Measurements from ENCODE around the gene RELN.

The RELN gene

DNA sequence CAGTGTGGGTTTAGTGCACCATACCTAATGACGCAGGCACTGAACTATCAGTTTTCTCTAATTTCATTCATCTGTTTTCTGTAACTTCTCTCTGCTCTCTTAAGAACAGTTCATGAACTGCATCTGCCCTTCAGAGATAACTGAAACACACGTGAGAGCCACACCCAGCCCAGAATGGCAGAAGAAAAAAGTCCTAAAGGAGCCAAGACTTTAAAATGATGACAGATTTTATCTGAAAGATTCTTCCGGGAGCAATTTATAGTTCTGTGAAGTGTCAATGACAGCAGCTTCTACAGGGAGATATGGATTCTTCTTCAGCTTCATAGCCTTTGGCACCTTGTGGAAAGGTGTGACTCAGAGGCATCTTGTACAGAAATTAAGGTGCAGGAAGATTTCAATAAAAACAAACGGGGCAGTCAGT is 332.0 kb downstream of the RELN start:
- no peaks in the 10 kb centered on the region for H3K36me3 Mint-ChIP-seq (ENCODE audit: low read depth)
- peaks cover 6% of the 10 kb centered on the region for H3K27me3 Mint-ChIP-seq
- no peak overlapping the region for H3K27ac Mint-ChIP-seq
- H3K9me3 Mint-ChIP-seq = no peaks in the 10 kb centered on the region
- no peaks in the 10 kb centered on the region for H3K4me1 Mint-ChIP-seq (ENCODE audit: low read depth)
- no peak overlapping the region for H3K4me3 Mint-ChIP-seq

DNA sequence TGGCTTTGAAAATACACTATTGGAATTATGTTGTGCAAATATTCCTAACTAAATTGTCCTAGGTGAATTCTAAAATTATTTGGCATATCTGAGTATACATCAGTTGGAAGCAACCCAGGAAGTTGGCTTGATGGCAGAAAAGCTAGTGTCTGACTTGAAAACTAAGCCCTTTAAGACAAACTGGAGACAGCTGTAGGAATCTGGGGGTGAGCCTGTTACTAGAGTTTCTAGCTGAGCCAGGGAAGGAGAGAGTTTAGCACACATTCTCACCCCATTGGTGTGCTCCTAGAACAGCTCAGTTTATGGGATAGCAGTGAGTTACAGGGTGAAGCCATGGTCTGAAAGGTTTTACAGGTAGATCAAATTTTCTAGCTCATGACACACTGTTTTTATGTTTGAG is 333.2 kb downstream of the RELN start:
- Mint-ChIP-seq H3K27ac (no peak overlapping the region), H3K27me3 (peaks cover 10% of the 10 kb centered on the region), H3K4me3 (no peak overlapping the region), H3K9me3 (no peaks in the 10 kb centered on the region), H3K4me1 (ENCODE audit: low read depth) (no peaks in the 10 kb centered on the region), H3K36me3 (ENCODE audit: low read depth) (no peaks in the 10 kb centered on the region)

DNA sequence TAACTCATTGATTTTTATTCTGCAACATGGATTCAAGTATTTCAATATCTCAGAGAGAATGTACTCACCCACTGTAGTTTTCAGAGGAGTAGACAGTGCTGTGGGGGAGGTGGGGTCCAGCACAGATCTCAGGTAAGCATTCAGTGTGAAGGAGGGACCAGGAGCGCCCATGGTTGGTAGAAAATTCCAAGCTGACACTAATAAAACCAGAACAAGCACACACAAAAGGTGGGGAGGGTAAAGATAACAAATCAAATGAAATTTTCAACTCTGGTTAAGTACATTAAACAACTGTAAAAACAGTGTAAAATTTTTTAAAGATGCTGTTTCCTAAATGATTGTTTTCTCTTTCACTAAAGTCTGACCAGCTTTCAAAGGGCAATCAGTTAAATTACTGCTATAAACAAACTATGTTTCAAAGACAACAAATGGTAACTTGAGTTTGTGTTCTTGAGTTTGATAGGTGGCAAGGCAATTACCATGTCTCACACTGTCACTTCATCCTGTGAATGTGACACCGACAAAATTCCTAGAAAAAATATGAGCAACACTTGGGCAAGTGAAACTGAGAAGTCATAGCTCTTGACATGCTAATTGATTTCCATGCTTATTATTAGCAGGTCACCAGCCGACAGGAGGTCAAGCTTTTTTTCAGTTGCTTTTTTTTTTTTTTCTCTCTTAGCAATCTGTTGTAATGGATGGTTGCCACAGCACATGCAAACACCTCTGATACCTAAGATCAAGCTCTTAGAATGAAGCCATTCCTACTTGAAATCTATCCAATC is 337.7 kb downstream of the RELN start:
- H3K4me3 Mint-ChIP-seq = no peak overlapping the region
- H3K27me3 Mint-ChIP-seq = peaks cover 10% of the 10 kb centered on the region
- H3K27ac Mint-ChIP-seq = no peak overlapping the region
- no peaks in the 10 kb centered on the region for H3K36me3 Mint-ChIP-seq (ENCODE audit: low read depth)
- no peaks in the 10 kb centered on the region for H3K4me1 Mint-ChIP-seq (ENCODE audit: low read depth)
- H3K9me3 Mint-ChIP-seq = no peaks in the 10 kb centered on the region

DNA sequence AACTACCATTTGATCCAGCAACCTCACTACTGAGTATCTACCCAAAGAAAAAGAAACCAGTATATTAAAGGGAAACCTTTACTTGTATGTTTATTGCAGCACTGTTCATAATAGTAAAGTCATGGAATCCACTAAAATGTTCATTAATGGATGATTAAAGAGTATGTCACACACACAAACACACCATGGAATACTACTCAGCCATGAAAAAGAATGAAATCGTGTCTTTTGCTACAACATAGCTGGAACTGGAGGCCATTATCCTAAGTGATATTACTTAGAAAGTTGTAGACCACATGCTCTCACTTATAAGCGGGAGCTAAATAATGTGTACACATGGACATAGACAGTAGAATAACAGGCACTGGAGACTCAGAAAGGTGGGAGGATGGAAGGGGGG is 340.4 kb downstream of the RELN start:
- H3K27ac Mint-ChIP-seq = no peak overlapping the region
- H3K27me3 Mint-ChIP-seq = peaks cover 13% of the 10 kb centered on the region
- no peaks in the 10 kb centered on the region for H3K4me1 Mint-ChIP-seq (ENCODE audit: low read depth)
- no peaks in the 10 kb centered on the region for H3K36me3 Mint-ChIP-seq (ENCODE audit: low read depth)
- no peak overlapping the region for H3K4me3 Mint-ChIP-seq
- H3K9me3 Mint-ChIP-seq = peaks cover 16% of the 10 kb centered on the region

DNA sequence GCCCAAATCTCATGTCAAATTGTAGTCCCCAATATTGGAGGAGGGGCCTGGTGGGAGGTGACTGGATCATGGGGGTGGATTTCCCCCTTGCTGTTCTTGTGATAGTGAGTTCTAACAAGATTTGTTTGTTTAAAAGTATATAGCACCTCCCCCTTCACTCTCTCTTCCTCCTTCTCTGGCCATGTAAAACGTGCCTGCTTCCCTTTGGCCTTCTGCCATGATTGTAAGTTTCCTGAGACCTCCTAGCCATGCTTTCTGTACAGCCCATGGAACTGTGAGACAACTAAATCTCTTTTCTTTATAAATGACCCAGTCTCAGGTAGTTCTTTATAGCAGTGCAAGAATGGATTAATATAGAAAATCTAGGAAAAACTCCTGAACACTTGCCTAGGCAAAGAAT is 341.3 kb downstream of the RELN start:
- no peaks in the 10 kb centered on the region for H3K4me1 Mint-ChIP-seq (ENCODE audit: low read depth)
- no peak overlapping the region for H3K4me3 Mint-ChIP-seq
- no peak overlapping the region for H3K27ac Mint-ChIP-seq
- peaks cover 13% of the 10 kb centered on the region for H3K27me3 Mint-ChIP-seq
- H3K9me3 Mint-ChIP-seq = peaks cover 20% of the 10 kb centered on the region
- H3K36me3 Mint-ChIP-seq (ENCODE audit: low read depth) = no peaks in the 10 kb centered on the region

DNA sequence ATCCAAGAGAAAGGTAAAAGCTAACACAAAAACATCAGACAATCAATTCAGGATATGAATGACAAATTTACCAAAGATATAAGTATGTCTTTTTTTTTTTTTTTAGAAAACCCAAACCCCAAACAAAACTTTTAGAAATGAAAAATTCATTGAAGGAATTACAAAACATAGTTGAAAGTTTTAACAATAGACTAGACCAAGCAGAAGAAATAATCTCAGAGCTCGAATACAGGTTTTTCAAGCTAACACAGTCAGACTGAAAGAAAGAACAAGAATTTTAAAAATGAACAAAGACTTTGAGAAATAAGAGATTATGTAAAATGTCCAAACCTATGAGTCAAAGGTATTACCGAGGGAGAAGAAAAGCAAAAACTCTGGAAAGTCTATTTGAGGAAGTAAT is 345.1 kb downstream of the RELN start:
- H3K36me3 Mint-ChIP-seq (ENCODE audit: low read depth) = no peaks in the 10 kb centered on the region
- H3K27me3 Mint-ChIP-seq = peaks cover 5% of the 10 kb centered on the region
- no peaks in the 10 kb centered on the region for H3K4me1 Mint-ChIP-seq (ENCODE audit: low read depth)
- H3K9me3 Mint-ChIP-seq = peaks cover 20% of the 10 kb centered on the region
- H3K27ac Mint-ChIP-seq = no peak overlapping the region
- H3K4me3 Mint-ChIP-seq = no peak overlapping the region

DNA sequence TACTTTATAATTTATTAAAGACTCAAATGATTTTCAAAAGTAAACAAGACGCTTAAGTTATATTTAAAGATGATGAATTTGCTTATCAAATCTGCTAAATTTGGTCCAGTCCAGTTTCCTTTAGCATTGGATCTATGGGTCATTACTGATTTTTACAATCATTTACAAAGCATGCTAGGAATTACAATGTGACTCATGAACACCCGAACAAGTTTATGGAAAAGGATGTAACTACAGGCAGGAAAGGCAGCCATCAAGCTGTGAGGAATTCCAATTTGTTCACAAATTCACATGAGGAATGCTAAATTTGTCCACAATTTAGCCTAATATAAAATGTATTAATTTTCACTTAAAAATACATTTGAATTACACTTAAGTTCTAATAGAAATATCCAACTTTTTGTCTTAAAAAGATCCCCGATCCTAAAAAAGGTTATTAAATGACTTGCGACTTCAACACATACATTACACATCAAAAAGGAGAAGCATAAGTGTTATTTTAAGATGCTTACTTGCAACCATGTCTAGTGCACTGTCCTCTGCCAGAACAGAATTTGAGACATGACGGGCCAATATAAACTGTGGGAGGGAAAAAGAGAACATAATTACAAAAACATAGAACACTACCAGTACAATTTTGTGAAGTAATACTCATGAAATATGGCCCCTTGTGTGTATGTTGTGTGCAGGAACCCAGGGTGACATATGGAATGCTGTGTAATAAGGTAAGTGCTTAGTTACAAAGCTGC is 349.3 kb downstream of the RELN start:
- Mint-ChIP-seq H3K27me3 (no peaks in the 10 kb centered on the region), H3K4me3 (no peak overlapping the region), H3K27ac (no peak overlapping the region), H3K4me1 (ENCODE audit: low read depth) (no peaks in the 10 kb centered on the region), H3K9me3 (peaks cover 14% of the 10 kb centered on the region), H3K36me3 (ENCODE audit: low read depth) (no peaks in the 10 kb centered on the region)

DNA sequence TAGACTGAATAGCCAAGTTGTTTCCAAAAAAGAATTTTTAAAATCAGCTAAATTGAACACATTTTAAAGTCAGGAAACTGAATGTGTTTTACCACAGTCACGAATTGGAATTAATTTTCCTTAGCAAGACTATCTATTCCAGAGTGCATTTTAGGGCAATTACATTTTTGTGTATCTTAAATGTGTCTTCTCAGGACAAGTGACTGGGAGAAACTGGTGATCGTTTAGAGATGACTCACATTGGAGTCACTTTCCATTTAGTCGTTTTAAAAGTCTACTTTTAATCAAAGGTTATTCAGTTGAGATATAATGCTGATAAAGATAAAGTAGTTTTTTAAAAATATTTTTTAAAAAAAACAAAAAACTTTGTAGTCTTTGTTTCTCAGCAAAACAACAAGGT is 351.7 kb downstream of the RELN start:
- peaks cover 3% of the 10 kb centered on the region for H3K27me3 Mint-ChIP-seq

DNA sequence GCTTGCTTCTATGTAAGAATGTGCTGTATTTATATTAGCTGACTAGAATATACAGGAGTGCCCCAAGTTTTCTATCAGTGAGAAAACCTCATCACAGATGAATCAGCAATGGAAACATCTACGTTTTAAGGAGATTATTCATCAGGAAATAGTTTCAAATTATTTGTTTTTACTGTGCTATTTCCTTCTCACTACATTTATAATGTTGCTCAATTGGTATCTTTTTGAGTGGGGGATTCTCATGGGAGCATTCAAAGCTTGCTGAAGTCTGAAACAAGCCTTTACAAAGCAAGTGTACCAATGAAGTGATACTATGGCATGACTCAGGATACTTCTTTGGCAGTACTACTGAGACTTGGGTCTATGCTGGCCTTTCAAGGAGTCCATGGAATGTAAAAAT is 352.4 kb downstream of the RELN start:
- no peaks in the 10 kb centered on the region for H3K36me3 Mint-ChIP-seq (ENCODE audit: low read depth)
- H3K27me3 Mint-ChIP-seq = peaks cover 3% of the 10 kb centered on the region
- H3K9me3 Mint-ChIP-seq = peaks cover 4% of the 10 kb centered on the region
- H3K4me1 Mint-ChIP-seq (ENCODE audit: low read depth) = no peaks in the 10 kb centered on the region
- H3K27ac Mint-ChIP-seq = peak overlapping the region; percentile 42
- no peak overlapping the region for H3K4me3 Mint-ChIP-seq

More for the DNA sequence above, 351.7 kb downstream of the RELN start:
- H3K27ac Mint-ChIP-seq = no peak overlapping the region
- peaks cover 4% of the 10 kb centered on the region for H3K9me3 Mint-ChIP-seq
- no peak overlapping the region for H3K4me3 Mint-ChIP-seq
- no peaks in the 10 kb centered on the region for H3K4me1 Mint-ChIP-seq (ENCODE audit: low read depth)
- H3K36me3 Mint-ChIP-seq (ENCODE audit: low read depth) = no peaks in the 10 kb centered on the region

DNA sequence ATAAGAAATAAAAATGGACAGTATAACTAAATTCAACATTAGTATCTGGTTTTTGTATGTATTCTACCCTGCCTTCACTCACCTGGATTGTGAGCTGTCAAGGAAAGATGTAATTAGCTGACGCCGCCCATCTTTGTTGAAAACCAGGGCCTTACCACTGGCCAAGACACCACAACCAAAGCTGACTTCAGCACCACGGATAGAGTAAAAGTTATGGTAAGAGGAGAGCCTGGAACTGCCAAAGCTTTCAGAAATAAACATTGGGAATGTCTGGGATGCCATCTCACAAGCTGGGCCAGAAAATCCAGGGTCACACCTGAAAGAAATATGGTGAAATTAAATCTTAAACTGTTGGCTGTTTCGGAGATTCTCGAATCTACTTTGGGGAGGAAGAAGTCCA is 353.3 kb downstream of the RELN start:
- Mint-ChIP-seq H3K27me3 (peaks cover 3% of the 10 kb centered on the region), H3K9me3 (peaks cover 4% of the 10 kb centered on the region), H3K27ac (no peak overlapping the region), H3K36me3 (ENCODE audit: low read depth) (no peaks in the 10 kb centered on the region), H3K4me1 (ENCODE audit: low read depth) (no peaks in the 10 kb centered on the region), H3K4me3 (no peak overlapping the region)

DNA sequence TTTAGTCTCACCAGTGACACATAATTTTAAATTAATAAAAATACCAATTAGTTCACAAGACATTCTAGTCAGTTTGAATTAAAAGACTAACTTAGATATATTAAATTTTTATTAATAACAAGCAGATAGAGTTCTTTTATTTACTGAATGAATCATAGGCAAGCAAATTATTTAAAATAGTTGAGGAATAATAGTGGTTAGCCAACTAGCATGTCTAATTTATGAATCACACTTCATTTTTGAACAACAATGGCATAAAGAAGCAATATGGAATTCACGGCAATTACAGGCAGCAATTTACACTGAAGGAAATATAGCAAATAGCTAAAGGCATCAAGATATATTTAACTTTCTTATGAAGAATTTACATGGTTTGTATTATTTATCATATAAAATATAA is 356.5 kb downstream of the RELN start:
- no peak overlapping the region for H3K4me3 Mint-ChIP-seq
- H3K9me3 Mint-ChIP-seq = peaks cover under 1% of the 10 kb centered on the region
- no peaks in the 10 kb centered on the region for H3K4me1 Mint-ChIP-seq (ENCODE audit: low read depth)
- no peaks in the 10 kb centered on the region for H3K36me3 Mint-ChIP-seq (ENCODE audit: low read depth)
- peaks cover 9% of the 10 kb centered on the region for H3K27me3 Mint-ChIP-seq
- no peak overlapping the region for H3K27ac Mint-ChIP-seq

DNA sequence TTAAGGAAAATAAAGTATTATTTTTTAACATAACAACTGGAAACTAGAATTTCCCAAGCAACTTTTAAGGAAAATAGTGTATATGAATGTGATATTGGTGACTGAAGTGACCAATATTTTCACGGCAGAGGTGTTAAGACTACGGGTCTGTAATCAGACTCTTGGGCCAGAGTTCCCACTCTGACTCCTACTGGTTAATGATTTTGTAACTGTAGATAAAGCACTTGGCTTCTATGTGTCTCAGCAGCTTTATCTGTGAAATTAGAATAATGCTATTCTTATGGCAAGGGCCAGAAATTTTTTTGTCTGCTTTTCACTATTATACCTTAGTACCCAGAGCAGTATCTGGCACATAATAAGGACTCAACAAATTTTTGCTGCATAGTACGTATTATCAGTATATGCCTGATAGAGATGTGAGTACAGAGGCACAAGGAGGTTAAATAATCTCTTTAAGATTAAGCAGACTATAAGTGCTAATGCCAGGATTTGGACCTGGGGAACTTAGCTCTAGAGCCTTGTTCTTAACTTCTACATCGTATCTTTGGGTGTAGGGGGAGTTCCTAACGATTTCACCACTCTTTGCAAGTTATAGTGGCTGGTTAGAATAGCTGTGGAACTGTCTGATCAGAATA is 357.3 kb downstream of the RELN start:
- H3K27ac Mint-ChIP-seq = no peak overlapping the region
- H3K27me3 Mint-ChIP-seq = peaks cover 12% of the 10 kb centered on the region
- no peaks in the 10 kb centered on the region for H3K36me3 Mint-ChIP-seq (ENCODE audit: low read depth)
- H3K4me1 Mint-ChIP-seq (ENCODE audit: low read depth) = no peaks in the 10 kb centered on the region
- H3K9me3 Mint-ChIP-seq = no peaks in the 10 kb centered on the region
- H3K4me3 Mint-ChIP-seq = no peak overlapping the region

DNA sequence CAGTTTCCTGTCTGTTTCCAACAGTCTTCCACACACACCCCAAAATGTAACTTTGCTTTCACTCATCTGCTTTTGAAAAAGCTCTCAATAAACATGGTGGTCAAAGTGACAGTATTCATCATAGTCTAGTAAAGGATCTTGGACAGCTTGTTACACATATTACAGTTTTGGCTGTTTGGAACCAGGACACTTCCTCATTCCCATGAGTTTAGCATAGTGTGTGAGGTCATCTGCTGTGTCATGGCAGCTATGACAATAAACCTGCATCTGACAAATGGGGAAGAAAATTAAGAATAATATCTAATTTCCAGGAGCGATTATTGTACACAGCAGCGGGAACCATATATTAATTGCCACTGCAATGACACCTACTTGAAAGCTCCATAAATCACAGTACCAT is 359.1 kb downstream of the RELN start:
- no peaks in the 10 kb centered on the region for H3K9me3 Mint-ChIP-seq
- H3K27me3 Mint-ChIP-seq = peaks cover 12% of the 10 kb centered on the region
- H3K36me3 Mint-ChIP-seq (ENCODE audit: low read depth) = no peaks in the 10 kb centered on the region
- no peaks in the 10 kb centered on the region for H3K4me1 Mint-ChIP-seq (ENCODE audit: low read depth)
- H3K27ac Mint-ChIP-seq = no peak overlapping the region
- H3K4me3 Mint-ChIP-seq = no peak overlapping the region

DNA sequence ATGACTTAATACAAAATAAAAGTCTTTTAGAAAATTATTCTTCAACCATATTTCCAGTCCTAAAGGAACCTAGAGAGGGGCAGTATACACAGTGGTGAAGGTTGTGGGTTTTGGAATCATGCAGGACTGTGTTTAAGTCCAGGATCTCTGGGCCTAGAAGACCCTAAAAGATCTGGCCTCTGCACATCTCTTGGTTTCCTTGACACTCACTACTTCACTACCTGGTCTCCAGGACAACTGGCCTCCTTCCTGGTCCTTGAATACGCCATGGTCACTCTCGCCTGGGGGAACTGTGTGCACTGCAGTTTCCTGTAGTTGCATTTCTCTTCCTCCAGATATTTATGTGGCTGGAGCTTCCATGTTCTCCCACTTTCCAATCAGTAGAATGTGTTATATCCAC is 360.7 kb downstream of the RELN start:
- Mint-ChIP-seq H3K27ac (no peak overlapping the region), H3K27me3 (peaks cover 9% of the 10 kb centered on the region), H3K4me3 (no peak overlapping the region), H3K9me3 (no peaks in the 10 kb centered on the region), H3K36me3 (ENCODE audit: low read depth) (no peaks in the 10 kb centered on the region), H3K4me1 (ENCODE audit: low read depth) (no peaks in the 10 kb centered on the region)

DNA sequence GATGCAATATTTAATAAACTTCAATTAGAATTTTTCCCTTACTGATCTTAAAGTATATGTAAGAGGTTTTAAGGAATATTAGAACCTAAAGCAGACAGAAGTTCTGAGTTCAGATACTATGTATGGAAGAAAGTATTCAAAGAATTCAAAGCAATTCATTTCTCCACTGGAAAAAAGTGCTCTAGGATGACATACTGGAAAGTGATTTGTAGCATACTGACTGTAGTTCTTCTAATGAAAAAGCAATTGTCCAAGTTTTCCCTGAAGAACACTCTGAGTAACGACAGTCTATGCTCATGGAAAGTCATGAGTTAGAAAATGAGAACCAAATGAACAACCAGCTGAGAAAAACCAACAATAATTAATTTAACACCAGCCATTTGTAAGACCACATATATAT is 362.7 kb downstream of the RELN start:
- H3K36me3 Mint-ChIP-seq (ENCODE audit: low read depth) = no peaks in the 10 kb centered on the region
- no peaks in the 10 kb centered on the region for H3K9me3 Mint-ChIP-seq
- peaks cover 9% of the 10 kb centered on the region for H3K27me3 Mint-ChIP-seq
- H3K4me1 Mint-ChIP-seq (ENCODE audit: low read depth) = no peaks in the 10 kb centered on the region
- H3K4me3 Mint-ChIP-seq = no peak overlapping the region
- no peak overlapping the region for H3K27ac Mint-ChIP-seq
